Uterus (tissue), 4 donors: ENCODE data around the gene TMEM123. TPM values are rescaled to one million over a fixed set of nuclear protein-coding genes. Genes with fewer than 3 reads are reported as not detected.

Experiments used
- DNase-seq, 2 donors: peaks; one replicate each; pipeline ENCODE4 v3.0.0-alpha.2; 2019 to 2020
- H3K27ac ChIP-seq, 2 donors: fragments of 200-600 bp; sonication (generic); 1 replicate in 1 of 2; 2 replicates in 1 of 2; pipeline ENCODE4 v1.5.1; 2016 to 2018
- H3K27me3 ChIP-seq, 2 donors: fragments of 200-600 bp; sonication (generic); one replicate each; pipeline ENCODE4 v1.5.1; 2018 to 2019; ENCODE audit warnings: control low read depth in 1 of 2
- H3K36me3 ChIP-seq, 2 donors: fragments of 200-600 bp; sonication (generic); one replicate each; pipeline ENCODE4 v1.5.1; 2019; ENCODE audit warnings: control low read depth in 1 of 2
- H3K4me1 ChIP-seq, 2 donors: fragments of 200-600 bp; sonication (generic); one replicate each; pipeline ENCODE4 v1.5.1; 2018 to 2019; ENCODE audit warnings: control low read depth in 1 of 2
- H3K4me3 ChIP-seq, 2 donors: fragments of 200-600 bp; sonication (generic); 1 replicate in 1 of 2; 2 replicates in 1 of 2; pipeline ENCODE4 v1.5.1; 2018 to 2019; ENCODE audit warnings: mild to moderate bottlenecking in 1 of 2
- H3K9me3 ChIP-seq, 2 donors: fragments of 200-600 bp; sonication (generic); one replicate each; pipeline ENCODE4 v1.5.1; 2019; ENCODE audit warnings: control low read depth in 1 of 2
- CTCF ChIP-seq, 4 experiments: fragments of 200-600 bp in 2 of 4; fragments of 450-650 bp in 2 of 4; sonication (generic) in 2 of 4; IDR thresholded peaks; one replicate each; pipeline ENCODE4 v1.5.1; 2016 to 2019; ENCODE audit warnings: antibody characterized with exemption in 4 of 4, mild to moderate bottlenecking in 2 of 4, moderate library complexity in 1 of 4
- POLR2A ChIP-seq, 2 donors: fragments of 450-650 bp; IDR thresholded peaks; one replicate each; pipeline ENCODE4 v1.6.1; 2016; ENCODE audit warnings: antibody characterized with exemption in 2 of 2, mild to moderate bottlenecking in 1 of 2, moderate library complexity in 1 of 2
- intact Hi-C: fragments of 100-400 bp; cut with DNase I; formaldehyde crosslinking; loops from one replicate; pipeline ENCODE4 v1.15.1; 2023; ENCODE audit warnings: low total_unique reads
- total RNA-seq, 4 donors: library from RNA; depleted of rRNA in 3 of 4; stranded (reverse); fragments of >200 nt in 3 of 4; gene quantifications; one replicate each; pipeline versions ENCODE4 v1.1.0 to v1.2.4, GENCODE V29; 2014 to 2023
- donor health status: DM: yes; HTN: yes; CAD: no.

TMEM123 gene
- total RNA-seq, 4 donors from 2014 or later = 187 to 522 (median 260) TPM

DNA sequence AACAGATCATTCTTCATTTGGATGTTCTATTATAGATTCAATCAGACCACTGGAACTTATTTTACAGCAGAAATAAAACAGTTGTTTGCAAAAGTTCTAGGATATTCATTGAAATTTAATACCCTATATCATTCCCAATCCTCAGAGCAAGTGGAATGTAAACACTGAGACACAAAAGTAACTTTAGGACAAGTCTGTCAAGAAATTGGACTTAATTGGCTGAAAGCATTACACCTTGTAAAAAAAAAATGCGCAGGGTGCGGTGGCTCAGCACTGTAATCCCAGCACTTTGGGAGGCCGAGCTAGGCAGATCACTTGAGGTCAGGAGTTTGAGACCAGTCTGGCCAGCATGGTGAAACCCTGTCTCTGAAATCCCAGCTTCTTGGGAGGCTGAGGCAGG, 29.9 kb upstream of the TMEM123 start:
- TF ChIP-seq POLR2A (IDR thresholded peaks at IDR 0.05) = no peak
- no peak for TF ChIP-seq CTCF (IDR thresholded peaks at IDR 0.05)
- H3K36me3 ChIP-seq = no peaks in the 10 kb centered on the region
- DNase-seq = no peak
- H3K27ac ChIP-seq = no peak overlapping the region
- H3K4me1 ChIP-seq = no peaks in the 10 kb centered on the region
- H3K4me3 ChIP-seq = no peak overlapping the region
- intact Hi-C loops = no loop called here
- H3K9me3 ChIP-seq = no peaks in the 10 kb centered on the region
- H3K27me3 ChIP-seq = no peaks in the 10 kb centered on the region

- DNase-seq = no peak
- intact Hi-C loops = no loop called here
- no peaks in the 10 kb centered on the region for H3K27me3 ChIP-seq
- no peaks in the 10 kb centered on the region for H3K9me3 ChIP-seq
- no peaks in the 10 kb centered on the region for H3K36me3 ChIP-seq
- peak overlapping the region in 1 of 2 donors; percentile 9 for H3K27ac ChIP-seq
- no peak overlapping the region for H3K4me3 ChIP-seq
- TF ChIP-seq CTCF (IDR thresholded peaks at IDR 0.05) (no peak), POLR2A (IDR thresholded peaks at IDR 0.05) (no peak)
- H3K4me1 ChIP-seq = no peaks in the 10 kb centered on the region
Measured at GRCh38 chr11:102479733-102480132, 27.2 kb upstream of the TMEM123 start.

GRCh38 chr11:102478673-102479299, 26.2 kb upstream of the TMEM123 start:
- intact Hi-C loops = no loop called here
- no peak for DNase-seq
- H3K27ac ChIP-seq = peak overlapping the region in 1 of 2 donors; percentile 9
- TF ChIP-seq POLR2A (IDR thresholded peaks at IDR 0.05) (no peak), CTCF (IDR thresholded peaks at IDR 0.05) (no peak)
- H3K27me3 ChIP-seq = no peaks in the 10 kb centered on the region
- no peaks in the 10 kb centered on the region for H3K9me3 ChIP-seq
- H3K4me1 ChIP-seq = no peaks in the 10 kb centered on the region
- no peaks in the 10 kb centered on the region for H3K36me3 ChIP-seq
- no peak overlapping the region for H3K4me3 ChIP-seq

DNA sequence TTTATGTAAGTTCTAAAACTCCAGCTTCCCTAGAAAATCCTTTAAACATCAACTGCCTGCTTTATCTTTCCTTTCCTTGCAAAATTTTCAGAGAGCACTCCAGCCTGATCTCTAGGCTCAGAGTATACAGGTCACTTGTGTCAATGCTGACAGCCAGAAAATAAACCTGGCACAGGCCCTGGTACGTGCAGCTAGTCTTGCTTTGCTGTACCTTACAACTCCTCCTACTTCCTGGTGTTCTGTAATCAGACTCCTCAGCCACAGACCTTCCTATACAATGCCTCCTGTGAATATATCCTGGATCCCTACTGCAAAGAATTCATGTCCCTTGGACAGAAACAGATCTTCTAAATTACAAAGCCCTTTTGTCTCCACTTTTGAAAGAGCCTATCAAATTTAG, 24.2 kb upstream of the TMEM123 start:
- TF ChIP-seq POLR2A (IDR thresholded peaks at IDR 0.05) = no peak
- TF ChIP-seq CTCF (IDR thresholded peaks at IDR 0.05) = no peak
- intact Hi-C loops = no loop called here
- Histone ChIP-seq H3K4me1 (no peaks in the 10 kb centered on the region), H3K27me3 (no peaks in the 10 kb centered on the region), H3K36me3 (no peaks in the 10 kb centered on the region), H3K9me3 (no peaks in the 10 kb centered on the region), H3K27ac (peak overlapping the region; percentile 29 to 65), H3K4me3 (no peak overlapping the region)
- DNase-seq = no peak

DNA sequence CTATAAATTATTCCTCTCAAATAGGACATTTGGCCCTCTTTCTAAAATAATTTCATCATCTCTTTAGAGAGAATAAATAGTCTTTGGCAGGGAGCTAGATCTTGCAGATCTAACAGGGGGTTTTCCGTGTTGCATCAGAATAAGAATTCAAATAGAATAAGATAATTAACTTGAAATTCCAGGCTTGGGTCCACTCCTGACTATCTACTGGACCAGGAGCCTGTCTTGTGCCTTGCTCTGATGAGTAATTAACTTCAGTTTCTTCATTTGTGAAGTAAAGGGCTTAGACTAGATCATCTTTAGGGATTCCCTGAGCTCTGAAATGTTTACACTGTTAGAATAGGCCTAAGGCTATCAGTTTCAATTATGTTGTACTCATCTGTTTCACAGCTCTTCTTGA, 23.5 kb upstream of the TMEM123 start:
- DNase-seq = no peak
- H3K27me3 ChIP-seq = no peaks in the 10 kb centered on the region

More for the DNA sequence above, 23.5 kb upstream of the TMEM123 start:
- Histone ChIP-seq H3K36me3 (no peaks in the 10 kb centered on the region), H3K27ac (peak overlapping the region; percentile 29 to 65), H3K4me3 (no peak overlapping the region), H3K4me1 (no peaks in the 10 kb centered on the region), H3K9me3 (no peaks in the 10 kb centered on the region)
- intact Hi-C loops = no loop called here
- TF ChIP-seq CTCF (IDR thresholded peaks at IDR 0.05) (no peak), POLR2A (IDR thresholded peaks at IDR 0.05) (no peak)
